Measurements from ENCODE around the gene UBE3C. TPM values are rescaled to one million over a fixed set of nuclear protein-coding genes. Genes with fewer than 3 reads are reported as not detected.
A peak's percentile ranks its signal among the peaks of the same experiment; 100 is the strongest.

UBE3C gene
- total and polyA plus RNA-seq, 2 of the 13 experiments (the other 11 are each of a cell fraction or from before 2014, with no cell fraction given) = 27.0 to 48.2 TPM

DNA sequence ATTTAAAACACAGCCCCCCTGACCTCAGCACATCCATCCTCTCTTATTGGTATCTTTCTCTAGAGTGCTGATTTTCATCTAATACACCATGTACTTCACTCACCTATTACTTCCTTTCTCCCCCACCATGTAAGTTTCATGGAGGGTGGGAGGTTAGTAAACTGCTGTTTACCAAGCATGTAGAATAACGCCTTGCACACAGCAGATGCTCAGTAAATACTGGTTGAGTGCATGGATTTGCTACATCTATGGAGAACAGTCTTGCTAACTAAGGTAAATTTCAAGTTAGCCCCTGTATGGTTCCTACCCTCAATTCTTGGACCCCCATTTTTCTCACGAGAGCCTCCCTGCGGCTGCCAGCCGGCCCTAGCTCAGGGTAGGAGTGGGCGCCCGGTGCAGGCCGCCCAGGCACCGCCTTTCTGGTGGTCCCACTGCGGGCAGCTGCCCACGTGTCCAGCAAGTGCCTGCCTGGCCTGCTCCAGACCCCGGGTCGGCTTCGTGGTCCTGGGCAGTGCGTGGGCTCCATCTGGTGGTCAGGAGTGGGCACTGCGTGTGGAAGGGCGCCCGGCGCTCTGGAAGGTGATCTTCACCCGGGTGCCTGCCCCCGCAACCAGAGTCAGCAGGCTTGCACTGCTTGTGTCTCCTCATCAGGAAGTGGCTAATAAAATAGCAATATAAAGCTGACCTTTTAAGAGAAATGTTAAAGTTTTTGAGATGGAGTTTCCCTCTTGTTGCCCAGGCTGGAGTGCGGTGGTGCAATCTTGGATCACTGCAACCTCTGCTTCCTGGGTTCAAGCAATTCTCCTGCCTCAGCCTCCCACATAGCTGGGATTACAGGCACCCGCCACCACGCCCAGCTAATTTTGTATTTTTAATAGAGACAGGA, 134.7 kb downstream of the UBE3C start (continued):
- TF ChIP-seq ZBTB25 (CRISPR knock-in tag; IDR thresholded peaks at IDR 0.05) (no peak; the same call in 1 of the 2 replicates), GTF2F1 (IDR thresholded peaks at IDR 0.05; ENCODE audit: low read length) (no peak), KLF16 (CRISPR knock-in tag; IDR thresholded peaks at IDR 0.05) (peak in 1 of 2 experiments; percentile 62; a peak in 2 of 4 replicates), HNRNPL (IDR thresholded peaks at IDR 0.05; ENCODE audit: low read depth, low read length) (no peak), GZF1 (CRISPR knock-in tag; IDR thresholded peaks at IDR 0.05) (no peak), AKNA (CRISPR knock-in tag; IDR thresholded peaks at IDR 0.05; ENCODE audit: borderline replicate concordance) (no peak), ZNF784 (CRISPR knock-in tag; IDR thresholded peaks at IDR 0.05; ENCODE audit: borderline replicate concordance) (peak; percentile 32; the same call in 1 of the 2 replicates), HNRNPUL1 (IDR thresholded peaks at IDR 0.05; ENCODE audit: low read depth, low read length) (no peak), HNRNPLL (IDR thresholded peaks at IDR 0.05; ENCODE audit: low read depth, low read length, poor library complexity, severe bottlenecking) (no peak), PAF1 (CRISPR knock-in tag; IDR thresholded peaks at IDR 0.05) (no peak), ZNF282 (IDR thresholded peaks at IDR 0.05; ENCODE audit: partially characterized antibody) (no peak)
- TF ChIP-seq, protein P1, sequence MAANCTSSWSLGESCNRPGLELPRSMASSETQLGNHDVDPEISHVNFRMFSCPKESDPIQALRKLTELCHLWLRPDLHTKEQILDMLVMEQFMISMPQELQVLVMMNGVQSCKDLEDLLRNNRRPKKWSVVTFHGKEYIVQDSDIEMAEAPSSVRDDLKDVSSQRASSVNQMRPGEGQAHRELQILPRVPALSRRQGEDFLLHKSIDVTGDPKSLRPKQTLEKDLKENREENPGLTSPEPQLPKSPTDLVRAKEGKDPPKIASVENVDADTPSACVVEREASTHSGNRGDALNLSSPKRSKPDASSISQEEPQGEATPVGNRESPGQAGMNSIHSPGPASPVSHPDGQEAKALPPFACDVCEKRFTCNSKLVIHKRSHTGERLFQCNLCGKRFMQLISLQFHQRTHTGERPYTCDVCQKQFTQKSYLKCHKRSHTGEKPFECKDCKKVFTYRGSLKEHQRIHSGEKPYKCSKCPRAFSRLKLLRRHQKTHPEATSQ (CRISPR knock-in tag; IDR thresholded peaks at IDR 0.05; ENCODE audit: borderline replicate concordance) = no peak
- TF ChIP-seq, protein P2, sequence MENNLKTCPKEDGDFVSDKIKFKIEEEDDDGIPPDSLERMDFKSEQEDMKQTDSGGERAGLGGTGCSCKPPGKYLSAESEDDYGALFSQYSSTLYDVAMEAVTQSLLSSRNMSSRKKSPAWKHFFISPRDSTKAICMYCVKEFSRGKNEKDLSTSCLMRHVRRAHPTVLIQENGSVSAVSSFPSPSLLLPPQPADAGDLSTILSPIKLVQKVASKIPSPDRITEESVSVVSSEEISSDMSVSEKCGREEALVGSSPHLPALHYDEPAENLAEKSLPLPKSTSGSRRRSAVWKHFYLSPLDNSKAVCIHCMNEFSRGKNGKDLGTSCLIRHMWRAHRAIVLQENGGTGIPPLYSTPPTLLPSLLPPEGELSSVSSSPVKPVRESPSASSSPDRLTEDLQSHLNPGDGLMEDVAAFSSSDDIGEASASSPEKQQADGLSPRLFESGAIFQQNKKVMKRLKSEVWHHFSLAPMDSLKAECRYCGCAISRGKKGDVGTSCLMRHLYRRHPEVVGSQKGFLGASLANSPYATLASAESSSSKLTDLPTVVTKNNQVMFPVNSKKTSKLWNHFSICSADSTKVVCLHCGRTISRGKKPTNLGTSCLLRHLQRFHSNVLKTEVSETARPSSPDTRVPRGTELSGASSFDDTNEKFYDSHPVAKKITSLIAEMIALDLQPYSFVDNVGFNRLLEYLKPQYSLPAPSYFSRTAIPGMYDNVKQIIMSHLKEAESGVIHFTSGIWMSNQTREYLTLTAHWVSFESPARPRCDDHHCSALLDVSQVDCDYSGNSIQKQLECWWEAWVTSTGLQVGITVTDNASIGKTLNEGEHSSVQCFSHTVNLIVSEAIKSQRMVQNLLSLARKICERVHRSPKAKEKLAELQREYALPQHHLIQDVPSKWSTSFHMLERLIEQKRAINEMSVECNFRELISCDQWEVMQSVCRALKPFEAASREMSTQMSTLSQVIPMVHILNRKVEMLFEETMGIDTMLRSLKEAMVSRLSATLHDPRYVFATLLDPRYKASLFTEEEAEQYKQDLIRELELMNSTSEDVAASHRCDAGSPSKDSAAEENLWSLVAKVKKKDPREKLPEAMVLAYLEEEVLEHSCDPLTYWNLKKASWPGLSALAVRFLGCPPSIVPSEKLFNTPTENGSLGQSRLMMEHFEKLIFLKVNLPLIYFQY (CRISPR knock-in tag; IDR thresholded peaks at IDR 0.05; ENCODE audit: borderline replicate concordance) = peak; percentile 69; the same call in 1 of the 2 replicates

All from HepG2 (cell line).